Mammary epithelial cell (primary cell): ENCODE results near the gene REL.

Experiments
- EZH2 ChIP-seq: IDR thresholded peaks from 2 replicates; pipeline ENCODE4 v1.6.1; 2012; ENCODE audit warnings: low read length, inconsistent platforms, borderline replicate concordance
- TF ChIP-seq, protein P1 (sequence below), 2 donors: IDR thresholded peaks in 1 of 2; conservative IDR thresholded peaks in 1 of 2; 2 replicates each; pipeline ENCODE4 v1.5.1; 2011 to 2012; ENCODE audit warnings: inconsistent platforms in 2 of 2, low read length in 2 of 2, mild to moderate bottlenecking in 2 of 2, control low read depth in 1 of 2, low read depth in 1 of 2; ENCODE audit not compliant: insufficient read depth in 1 of 2; ENCODE audit errors: extremely low read depth in 1 of 2

DNA sequence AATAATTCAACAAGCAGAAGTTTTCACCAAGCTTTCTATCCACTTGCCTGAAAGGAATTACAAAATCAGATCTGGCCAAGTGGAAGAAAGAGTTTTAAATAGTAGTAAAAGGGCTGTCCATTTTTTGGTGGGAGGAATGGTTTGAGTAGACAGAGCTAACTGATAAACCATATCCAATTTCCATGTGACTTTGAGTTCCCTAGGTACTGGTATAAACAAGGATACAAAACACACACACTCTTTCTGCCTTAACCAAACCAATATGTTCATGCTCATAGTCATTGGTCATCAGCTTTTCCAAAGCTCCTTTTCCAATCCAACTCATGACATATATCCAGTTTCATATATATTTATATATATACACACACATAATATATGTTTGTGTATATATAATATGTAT is 49.5 kb upstream of the REL start:
- no peak for TF ChIP-seq EZH2
- TF ChIP-seq, protein P1, sequence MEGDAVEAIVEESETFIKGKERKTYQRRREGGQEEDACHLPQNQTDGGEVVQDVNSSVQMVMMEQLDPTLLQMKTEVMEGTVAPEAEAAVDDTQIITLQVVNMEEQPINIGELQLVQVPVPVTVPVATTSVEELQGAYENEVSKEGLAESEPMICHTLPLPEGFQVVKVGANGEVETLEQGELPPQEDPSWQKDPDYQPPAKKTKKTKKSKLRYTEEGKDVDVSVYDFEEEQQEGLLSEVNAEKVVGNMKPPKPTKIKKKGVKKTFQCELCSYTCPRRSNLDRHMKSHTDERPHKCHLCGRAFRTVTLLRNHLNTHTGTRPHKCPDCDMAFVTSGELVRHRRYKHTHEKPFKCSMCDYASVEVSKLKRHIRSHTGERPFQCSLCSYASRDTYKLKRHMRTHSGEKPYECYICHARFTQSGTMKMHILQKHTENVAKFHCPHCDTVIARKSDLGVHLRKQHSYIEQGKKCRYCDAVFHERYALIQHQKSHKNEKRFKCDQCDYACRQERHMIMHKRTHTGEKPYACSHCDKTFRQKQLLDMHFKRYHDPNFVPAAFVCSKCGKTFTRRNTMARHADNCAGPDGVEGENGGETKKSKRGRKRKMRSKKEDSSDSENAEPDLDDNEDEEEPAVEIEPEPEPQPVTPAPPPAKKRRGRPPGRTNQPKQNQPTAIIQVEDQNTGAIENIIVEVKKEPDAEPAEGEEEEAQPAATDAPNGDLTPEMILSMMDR (conservative IDR thresholded peaks at IDR 0.05 in 1 of 2, IDR thresholded peaks at IDR 0.05 in 1 of 2; ENCODE audit: extremely low read depth in 1 of 2, insufficient read depth in 1 of 2, low read depth in 1 of 2, low read length in 2 of 2): no peak
